Skeletal muscle satellite cell (primary cell): Measurements from ENCODE around the gene COQ8A.

Source experiments
- H3K27me3 ChIP-seq: 2 replicates; pipeline ENCODE4 v1.7.0; 2013; ENCODE audit warnings: low read length; ENCODE audit not compliant: control insufficient read depth, insufficient read depth
- H3K36me3 ChIP-seq: 2 replicates; pipeline ENCODE4 v1.7.0; 2013; ENCODE audit warnings: mild to moderate bottlenecking, control low read depth, low read length; ENCODE audit not compliant: insufficient read depth
- H3K4me1 ChIP-seq: 2 replicates; pipeline ENCODE4 v1.7.0; 2013; ENCODE audit warnings: low read length; ENCODE audit not compliant: control insufficient read depth, insufficient read depth
- H3K4me2 ChIP-seq: 2 replicates; pipeline ENCODE4 v1.7.0; 2013; ENCODE audit warnings: mild to moderate bottlenecking, low read length
- H3K4me3 ChIP-seq: 2 replicates; pipeline ENCODE4 v1.7.0; 2013; ENCODE audit warnings: low read length
- H3K9ac ChIP-seq: 2 replicates; pipeline ENCODE4 v1.7.0; 2013; ENCODE audit warnings: mild to moderate bottlenecking, low read depth, low read length, moderate library complexity
- H3K9me3 ChIP-seq: replicated peaks from 2 replicates; pipeline ENCODE4 v1.7.0; 2013; ENCODE audit warnings: mild to moderate bottlenecking, control low read depth, low read length

The COQ8A gene

GRCh38 chr1:226945858-226946245 lies 5.8 kb downstream of the COQ8A start:
- Histone ChIP-seq H3K4me3 (no peak overlapping the region), H3K36me3 (no peaks in the 10 kb centered on the region), H3K9ac (no peak overlapping the region), H3K4me1 (peaks cover 2% of the 10 kb centered on the region), H3K4me2 (no peak overlapping the region), H3K27me3 (no peaks in the 10 kb centered on the region), H3K9me3 (no peaks in the 10 kb centered on the region)

- Histone ChIP-seq H3K9me3 (no peaks in the 10 kb centered on the region), H3K36me3 (no peaks in the 10 kb centered on the region), H3K4me3 (no peak overlapping the region), H3K9ac (no peak overlapping the region), H3K4me1 (no peaks in the 10 kb centered on the region), H3K27me3 (no peaks in the 10 kb centered on the region), H3K4me2 (no peak overlapping the region)
Measured at GRCh38 chr1:226946285-226946684, 6.2 kb downstream of the COQ8A start.

- H3K36me3 ChIP-seq = no peaks in the 10 kb centered on the region
Measured at GRCh38 chr1:226946841-226947240, 6.7 kb downstream of the COQ8A start.

GRCh38 chr1:226948051-226948450 lies 8.0 kb downstream of the COQ8A start:
- Histone ChIP-seq H3K9me3 (no peaks in the 10 kb centered on the region), H3K9ac (no peak overlapping the region), H3K4me3 (no peak overlapping the region), H3K36me3 (no peaks in the 10 kb centered on the region), H3K4me2 (no peak overlapping the region), H3K27me3 (no peaks in the 10 kb centered on the region), H3K4me1 (no peaks in the 10 kb centered on the region)

More at GRCh38 chr1:226946841-226947240, 6.7 kb downstream of the COQ8A start:
- Histone ChIP-seq H3K4me1 (no peaks in the 10 kb centered on the region), H3K27me3 (no peaks in the 10 kb centered on the region), H3K9me3 (no peaks in the 10 kb centered on the region), H3K9ac (no peak overlapping the region), H3K4me2 (no peak overlapping the region), H3K4me3 (no peak overlapping the region)

GRCh38 chr1:226948480-226948879 lies 8.4 kb downstream of the COQ8A start:
- H3K36me3 ChIP-seq = no peaks in the 10 kb centered on the region
- H3K4me2 ChIP-seq = no peak overlapping the region
- no peaks in the 10 kb centered on the region for H3K27me3 ChIP-seq
- H3K9ac ChIP-seq = no peak overlapping the region
- H3K9me3 ChIP-seq = no peaks in the 10 kb centered on the region
- no peaks in the 10 kb centered on the region for H3K4me1 ChIP-seq
- no peak overlapping the region for H3K4me3 ChIP-seq

GRCh38 chr1:226948996-226949395 lies 8.9 kb downstream of the COQ8A start:
- Histone ChIP-seq H3K36me3 (no peaks in the 10 kb centered on the region), H3K9ac (no peak overlapping the region), H3K27me3 (no peaks in the 10 kb centered on the region), H3K4me1 (no peaks in the 10 kb centered on the region), H3K4me2 (no peak overlapping the region), H3K4me3 (no peak overlapping the region), H3K9me3 (no peaks in the 10 kb centered on the region)

- Histone ChIP-seq H3K4me1 (no peaks in the 10 kb centered on the region), H3K9ac (no peak overlapping the region), H3K9me3 (no peaks in the 10 kb centered on the region), H3K36me3 (no peaks in the 10 kb centered on the region), H3K4me2 (no peak overlapping the region), H3K4me3 (no peak overlapping the region), H3K27me3 (no peaks in the 10 kb centered on the region)
Measured at GRCh38 chr1:226949401-226949800, 9.3 kb downstream of the COQ8A start.

GRCh38 chr1:226950316-226950715 lies 10.2 kb downstream of the COQ8A start:
- Histone ChIP-seq H3K27me3 (no peaks in the 10 kb centered on the region), H3K4me3 (no peak overlapping the region), H3K4me1 (no peaks in the 10 kb centered on the region), H3K9me3 (no peaks in the 10 kb centered on the region), H3K36me3 (no peaks in the 10 kb centered on the region), H3K9ac (no peak overlapping the region), H3K4me2 (no peak overlapping the region)

GRCh38 chr1:226950871-226951270 lies 10.8 kb downstream of the COQ8A start:
- Histone ChIP-seq H3K36me3 (no peaks in the 10 kb centered on the region), H3K9me3 (no peaks in the 10 kb centered on the region), H3K9ac (no peak overlapping the region), H3K4me3 (no peak overlapping the region), H3K27me3 (no peaks in the 10 kb centered on the region), H3K4me2 (no peak overlapping the region), H3K4me1 (no peaks in the 10 kb centered on the region)

GRCh38 chr1:226951286-226952117 lies 11.4 kb downstream of the COQ8A start:
- Histone ChIP-seq H3K9ac (no peak overlapping the region), H3K36me3 (no peaks in the 10 kb centered on the region), H3K9me3 (no peaks in the 10 kb centered on the region), H3K27me3 (no peaks in the 10 kb centered on the region), H3K4me3 (no peak overlapping the region), H3K4me2 (no peak overlapping the region), H3K4me1 (no peaks in the 10 kb centered on the region)

GRCh38 chr1:226952118-226952441 lies 12.0 kb downstream of the COQ8A start:
- Histone ChIP-seq H3K4me3 (no peak overlapping the region), H3K36me3 (no peaks in the 10 kb centered on the region), H3K9me3 (no peaks in the 10 kb centered on the region), H3K4me1 (no peaks in the 10 kb centered on the region), H3K9ac (no peak overlapping the region), H3K27me3 (no peaks in the 10 kb centered on the region), H3K4me2 (no peak overlapping the region)

GRCh38 chr1:226953175-226953800 lies 13.2 kb downstream of the COQ8A start:
- Histone ChIP-seq H3K36me3 (no peaks in the 10 kb centered on the region), H3K4me1 (no peaks in the 10 kb centered on the region), H3K4me2 (no peak overlapping the region)

More at GRCh38 chr1:226953175-226953800, 13.2 kb downstream of the COQ8A start:
- Histone ChIP-seq H3K9ac (no peak overlapping the region), H3K4me3 (no peak overlapping the region), H3K9me3 (no peaks in the 10 kb centered on the region), H3K27me3 (no peaks in the 10 kb centered on the region)
